H9 (cell line): ENCODE measurements around the gene NBDY. TPM values are rescaled to one million over a fixed set of nuclear protein-coding genes. Genes with fewer than 3 reads are reported as not detected.
A peak's percentile ranks its signal among the peaks of the same experiment; 100 is the strongest.
"Not testable (repeated sequence)": the region's sequence is repeated elsewhere in the genome, so short reads cannot be mapped to it uniquely, and the experiment has no call there.

Experiments used
- DNase-seq: peaks from one replicate; pipeline ENCODE4 v3.0.0-alpha.2; 2017
- H2AFZ ChIP-seq: one replicate; pipeline ENCODE4 v1.6.1; 2013; ENCODE audit warnings: mild to moderate bottlenecking, low read length, control low read depth, moderate library complexity
- H2AK5ac ChIP-seq: 2 replicates; pipeline ENCODE4 v1.6.1; 2013; ENCODE audit warnings: low read length, control low read depth, mixed read lengths; ENCODE audit not compliant: insufficient read length
- H2BK120ac ChIP-seq: one replicate; pipeline ENCODE4 v1.6.1; 2013; ENCODE audit warnings: low read depth, mild to moderate bottlenecking, low read length, control low read depth, inconsistent platforms; ENCODE audit not compliant: poor library complexity, severe bottlenecking
- H2BK12ac ChIP-seq: 2 replicates; pipeline ENCODE4 v1.6.1; 2013; ENCODE audit warnings: low read length, control low read depth, mixed read lengths, low read depth; ENCODE audit not compliant: insufficient read length
- H2BK15ac ChIP-seq: 2 replicates; pipeline ENCODE4 v1.6.1; 2013; ENCODE audit warnings: low read depth, low read length, control low read depth
- H2BK20ac ChIP-seq: one replicate; pipeline ENCODE4 v1.6.1; 2013; ENCODE audit warnings: low read depth, mild to moderate bottlenecking, low read length, control low read depth, inconsistent platforms; ENCODE audit not compliant: poor library complexity, severe bottlenecking
- H2BK5ac ChIP-seq: 2 replicates; pipeline ENCODE4 v1.6.1; 2013; ENCODE audit warnings: low read length, control low read depth, mixed read lengths; ENCODE audit not compliant: insufficient read length
- H3K14ac ChIP-seq: 2 replicates; pipeline ENCODE4 v1.6.1; 2013; ENCODE audit warnings: low read length, control low read depth; ENCODE audit not compliant: insufficient read depth
- H3K18ac ChIP-seq: 2 replicates; pipeline ENCODE4 v1.6.1; 2013; ENCODE audit warnings: low read depth, mild to moderate bottlenecking, mixed read lengths, low read length, control low read depth; ENCODE audit not compliant: insufficient read length
- H3K23ac ChIP-seq: 2 replicates; pipeline ENCODE4 v1.6.1; 2013; ENCODE audit warnings: low read length, control low read depth, mixed read lengths, low read depth; ENCODE audit not compliant: insufficient read length
- H3K23me2 ChIP-seq: 2 replicates; pipeline ENCODE4 v1.6.1; 2013; ENCODE audit warnings: low read depth, mild to moderate bottlenecking, mixed read lengths, low read length, control low read depth; ENCODE audit not compliant: insufficient read length, poor library complexity, severe bottlenecking
- H3K27ac ChIP-seq: 2 replicates; pipeline ENCODE4 v1.5.1; 2013; ENCODE audit warnings: low read length, control low read depth, mixed read lengths, low read depth; ENCODE audit not compliant: insufficient read length
- H3K27me3 ChIP-seq: 2 replicates; pipeline ENCODE4 v1.6.1; 2013; ENCODE audit warnings: low read length, control low read depth, inconsistent platforms; ENCODE audit not compliant: insufficient read depth
- H3K4ac ChIP-seq: 2 replicates; pipeline ENCODE4 v1.6.1; 2013; ENCODE audit warnings: low read depth, mild to moderate bottlenecking, control low read depth, inconsistent platforms, low read length, moderate library complexity
- H3K4me1 ChIP-seq: 2 replicates; pipeline ENCODE4 v1.6.1; 2013; ENCODE audit warnings: low read length, control low read depth, inconsistent platforms; ENCODE audit not compliant: insufficient read depth
- H3K4me2 ChIP-seq: 2 replicates; pipeline ENCODE4 v1.6.1; 2013; ENCODE audit warnings: low read length, control low read depth, mixed read lengths; ENCODE audit not compliant: insufficient read length, insufficient read depth
- H3K56ac ChIP-seq: 2 replicates; pipeline ENCODE4 v1.6.1; 2013; ENCODE audit warnings: low read depth, mild to moderate bottlenecking, mixed read lengths, low read length, control low read depth; ENCODE audit not compliant: insufficient read length
- H3K79me1 ChIP-seq: 2 replicates; pipeline ENCODE4 v1.6.1; 2013; ENCODE audit warnings: low read depth, mild to moderate bottlenecking, moderate library complexity, low read length, control low read depth, inconsistent platforms; ENCODE audit not compliant: insufficient read depth, poor library complexity, severe bottlenecking
- H3K79me2 ChIP-seq: 2 replicates; pipeline ENCODE4 v1.6.1; 2013; ENCODE audit warnings: low read length, control low read depth, inconsistent platforms; ENCODE audit not compliant: insufficient read depth
- H3K9ac ChIP-seq: 2 replicates; pipeline ENCODE4 v1.6.1; 2013; ENCODE audit warnings: low read length, control low read depth, mixed read lengths; ENCODE audit not compliant: insufficient read length; ENCODE audit errors: extremely low read depth
- H3K9me3 ChIP-seq: one replicate; pipeline ENCODE4 v1.6.1; 2013; ENCODE audit warnings: low read depth, low read length, inconsistent platforms; ENCODE audit not compliant: control insufficient read depth
- H3T11ph ChIP-seq: one replicate; pipeline ENCODE4 v1.6.1; 2013; ENCODE audit warnings: mild to moderate bottlenecking, low read length, control low read depth, inconsistent platforms
- H4K20me1 ChIP-seq: one replicate; pipeline ENCODE4 v1.6.1; 2013; ENCODE audit not compliant: control insufficient read depth, insufficient read length, insufficient read depth
- H4K5ac ChIP-seq: 2 replicates; pipeline ENCODE4 v1.6.1; 2013; ENCODE audit warnings: low read depth, mild to moderate bottlenecking, mixed read lengths, low read length, control low read depth; ENCODE audit not compliant: insufficient read length
- H4K8ac ChIP-seq: replicated peaks from 2 replicates; pipeline ENCODE4 v1.6.1; 2013; ENCODE audit warnings: low read length, control low read depth, mixed read lengths, low read depth; ENCODE audit not compliant: insufficient read length
- H4K91ac ChIP-seq: 2 replicates; pipeline ENCODE4 v1.6.1; 2013; ENCODE audit warnings: low read depth, mild to moderate bottlenecking, moderate library complexity, mixed read lengths, low read length, control low read depth; ENCODE audit not compliant: insufficient read length
- H3K27ac Mint-ChIP-seq, 3 experiments: 2 replicates in 2 of 3; 3 replicates in 1 of 3; pipeline ENCODE4 v1.8.0; 2020 to 2021; ENCODE audit warnings: mixed read lengths in 3 of 3, mild to moderate bottlenecking in 1 of 3, moderate library complexity in 1 of 3
- H3K27me3 Mint-ChIP-seq: 2 replicates; pipeline ENCODE4 v1.8.0; 2021; ENCODE audit warnings: low read depth, mild to moderate bottlenecking, moderate library complexity, mixed read lengths
- H3K36me3 Mint-ChIP-seq, 3 experiments: 2 replicates in 2 of 3; 3 replicates in 1 of 3; pipeline ENCODE4 v1.8.0; 2020 to 2021; ENCODE audit warnings: low read depth in 3 of 3, mixed read lengths in 3 of 3; ENCODE audit not compliant: insufficient read depth in 1 of 3
- H3K4me1 Mint-ChIP-seq, 2 experiments: 2 replicates each; pipeline ENCODE4 v1.8.0; 2020; ENCODE audit warnings: mixed read lengths in 2 of 2
- H3K4me3 Mint-ChIP-seq, 2 experiments: 2 replicates in 1 of 2; 3 replicates in 1 of 2; pipeline ENCODE4 v1.8.0; 2020 to 2021; ENCODE audit warnings: mild to moderate bottlenecking in 2 of 2, mixed read lengths in 2 of 2, moderate library complexity in 1 of 2
- H3K9me3 Mint-ChIP-seq, 2 experiments: 2 replicates in 1 of 2; 3 replicates in 1 of 2; pipeline ENCODE4 v1.8.0; 2020; ENCODE audit warnings: mild to moderate bottlenecking in 2 of 2, mixed read lengths in 2 of 2, moderate library complexity in 1 of 2
- CTCF ChIP-seq: fragments of 200-600 bp; sonication (generic); conservative IDR thresholded peaks from 3 replicates; pipeline ENCODE4 v1.8.0; 2021; ENCODE audit warnings: antibody characterized with exemption, mild to moderate bottlenecking
- WGBS: extraction: QIAGEN DNeasy Blood & Tissue Kit; methylation state at CpG from one replicate; pipeline ENCODE4 v1.1.7; 2013; ENCODE audit warnings: missing lambda C conversion rate, low lambda C conversion rate, mixed read lengths; ENCODE audit not compliant: insufficient read length; ENCODE audit errors: extremely low coverage; 5-methylcytosine and 5-hydroxymethylcytosine counted together
- total RNA-seq: library from RNA; stranded (reverse); gene quantifications from 2 replicates; pipeline ENCODE4 v1.2.1, GENCODE V29; 2021

The NBDY gene
- total RNA-seq, 1 experiment from 2014 or later: 62.5 TPM

- H3K27ac Mint-ChIP-seq: no peak overlapping the region
- peaks cover 8 to 26% (median 10%) of the 10 kb centered on the region in 3 experiments for H3K36me3 Mint-ChIP-seq
- Histone ChIP-seq H4K8ac (no peak overlapping the region), H2BK5ac (no peak overlapping the region), H3K79me2 (no peaks in the 10 kb centered on the region), H2AFZ (no peak overlapping the region), H2BK15ac (no peak overlapping the region), H2BK120ac (no peak overlapping the region), H3K23me2 (no peaks in the 10 kb centered on the region), H3K4me2 (no peak overlapping the region), H3K4me1 (no peaks in the 10 kb centered on the region; the same call in 1 of the 2 replicates), H4K5ac (no peak overlapping the region), H4K20me1 (no peaks in the 10 kb centered on the region), H2AK5ac (no peak overlapping the region), H3K23ac (no peak overlapping the region), H2BK12ac (no peak overlapping the region), H3K27me3 (no peaks in the 10 kb centered on the region), H3K79me1 (no peaks in the 10 kb centered on the region), H3K4ac (no peak overlapping the region), H3K9me3 (no peaks in the 10 kb centered on the region), H3K18ac (no peak overlapping the region), H3K56ac (no peak overlapping the region), H4K91ac (no peak overlapping the region), H3T11ph (no peak overlapping the region), H3K14ac (no peak overlapping the region), H3K27ac (no peak overlapping the region), H3K9ac (no peak overlapping the region), H2BK20ac (no peak overlapping the region)
- no peak for TF ChIP-seq CTCF
- peaks cover 48 to 59% of the 10 kb centered on the region in 2 experiments for H3K9me3 Mint-ChIP-seq
- H3K4me3 Mint-ChIP-seq: no peak overlapping the region
- DNase-seq: no peak
- H3K27me3 Mint-ChIP-seq: no peaks in the 10 kb centered on the region
- H3K4me1 Mint-ChIP-seq: peaks cover 1 to 2% of the 10 kb centered on the region in 2 experiments
- WGBS: no CpG with 5 or more reads among the region's 7 CpGs
Measured at GRCh38 chrX:56759736-56760409, 30.8 kb downstream of the NBDY start.

- H3K4ac ChIP-seq, H3K4me2 ChIP-seq, H2BK12ac ChIP-seq, H2BK120ac ChIP-seq, H2AK5ac ChIP-seq, H3K27me3 Mint-ChIP-seq, H4K5ac ChIP-seq, H2AFZ ChIP-seq, H3K27me3 ChIP-seq, H3K18ac ChIP-seq, H3K23me2 ChIP-seq, H4K20me1 ChIP-seq, H3K56ac ChIP-seq, H4K91ac ChIP-seq, H2BK20ac ChIP-seq, H3K9ac ChIP-seq, H3K14ac ChIP-seq, H3T11ph ChIP-seq, H3K4me1 Mint-ChIP-seq, H3K79me1 ChIP-seq, H2BK15ac ChIP-seq, H2BK5ac ChIP-seq, H3K9me3 ChIP-seq, H3K23ac ChIP-seq, H3K79me2 ChIP-seq, DNase-seq, H4K8ac ChIP-seq, H3K4me3 Mint-ChIP-seq, H3K4me1 ChIP-seq, H3K27ac ChIP-seq: not testable (repeated sequence)
- no CpG with 5 or more reads among the region's 15 CpGs for WGBS
- H3K27ac Mint-ChIP-seq: peak overlapping the region in 1 of 3 experiments; percentile 31; a peak in 1 of 7 replicates
- H3K9me3 Mint-ChIP-seq: peaks cover 51 to 65% of the 10 kb centered on the region in 2 experiments
- H3K36me3 Mint-ChIP-seq: peaks cover 10 to 26% (median 15%) of the 10 kb centered on the region in 3 experiments
Measured at GRCh38 chrX:56760410-56761124, 31.5 kb downstream of the NBDY start.
